ENCODE results near the gene ZEB2.

DNA sequence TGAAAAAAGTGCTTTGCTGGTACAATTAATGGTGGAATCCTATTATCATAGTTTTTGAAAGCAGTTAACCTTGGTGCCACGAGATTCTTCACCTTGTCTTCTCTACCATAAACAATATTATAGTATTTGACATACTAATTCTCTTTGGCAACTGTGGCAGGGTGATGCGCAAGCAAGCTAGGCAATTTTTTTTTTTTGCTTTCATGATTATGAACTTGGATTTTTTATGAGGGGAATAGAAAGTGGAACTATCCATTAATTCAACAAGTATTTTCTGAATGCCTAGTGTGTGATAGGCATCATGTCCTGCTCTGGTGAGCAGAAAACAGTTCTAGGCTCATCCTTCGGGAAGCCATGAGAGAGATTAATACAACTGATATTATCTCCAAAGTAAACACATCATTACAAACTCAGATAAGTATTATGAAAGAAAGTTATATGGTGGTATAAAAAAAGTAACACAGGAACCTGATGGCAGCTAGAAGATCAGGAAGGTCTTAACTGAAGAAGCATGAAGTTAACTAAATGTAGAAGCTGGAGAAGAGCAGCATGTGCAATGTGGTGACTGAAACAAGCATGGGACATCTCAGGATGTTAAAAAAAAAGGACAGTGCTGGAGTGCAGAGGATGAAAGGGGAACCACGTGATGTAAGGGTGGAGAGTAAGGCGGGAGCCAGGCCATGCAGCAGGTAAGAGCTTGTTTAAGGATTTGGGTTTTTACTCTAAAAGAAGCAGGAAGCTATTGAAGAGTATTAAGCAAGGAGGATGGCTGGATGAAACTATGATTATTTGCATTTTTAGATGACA is 113.7 kb downstream of the ZEB2 start:
- no peak for TF ChIP-seq SP1 (IDR thresholded peaks at IDR 0.05)
- TF ChIP-seq, protein P1, sequence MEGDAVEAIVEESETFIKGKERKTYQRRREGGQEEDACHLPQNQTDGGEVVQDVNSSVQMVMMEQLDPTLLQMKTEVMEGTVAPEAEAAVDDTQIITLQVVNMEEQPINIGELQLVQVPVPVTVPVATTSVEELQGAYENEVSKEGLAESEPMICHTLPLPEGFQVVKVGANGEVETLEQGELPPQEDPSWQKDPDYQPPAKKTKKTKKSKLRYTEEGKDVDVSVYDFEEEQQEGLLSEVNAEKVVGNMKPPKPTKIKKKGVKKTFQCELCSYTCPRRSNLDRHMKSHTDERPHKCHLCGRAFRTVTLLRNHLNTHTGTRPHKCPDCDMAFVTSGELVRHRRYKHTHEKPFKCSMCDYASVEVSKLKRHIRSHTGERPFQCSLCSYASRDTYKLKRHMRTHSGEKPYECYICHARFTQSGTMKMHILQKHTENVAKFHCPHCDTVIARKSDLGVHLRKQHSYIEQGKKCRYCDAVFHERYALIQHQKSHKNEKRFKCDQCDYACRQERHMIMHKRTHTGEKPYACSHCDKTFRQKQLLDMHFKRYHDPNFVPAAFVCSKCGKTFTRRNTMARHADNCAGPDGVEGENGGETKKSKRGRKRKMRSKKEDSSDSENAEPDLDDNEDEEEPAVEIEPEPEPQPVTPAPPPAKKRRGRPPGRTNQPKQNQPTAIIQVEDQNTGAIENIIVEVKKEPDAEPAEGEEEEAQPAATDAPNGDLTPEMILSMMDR (IDR thresholded peaks at IDR 0.05; ENCODE audit: low read depth, low read length, missing input control): no peak
- TF ChIP-seq TAF1 (conservative IDR thresholded peaks at IDR 0.05): no peak
- TF ChIP-seq, protein P2, sequence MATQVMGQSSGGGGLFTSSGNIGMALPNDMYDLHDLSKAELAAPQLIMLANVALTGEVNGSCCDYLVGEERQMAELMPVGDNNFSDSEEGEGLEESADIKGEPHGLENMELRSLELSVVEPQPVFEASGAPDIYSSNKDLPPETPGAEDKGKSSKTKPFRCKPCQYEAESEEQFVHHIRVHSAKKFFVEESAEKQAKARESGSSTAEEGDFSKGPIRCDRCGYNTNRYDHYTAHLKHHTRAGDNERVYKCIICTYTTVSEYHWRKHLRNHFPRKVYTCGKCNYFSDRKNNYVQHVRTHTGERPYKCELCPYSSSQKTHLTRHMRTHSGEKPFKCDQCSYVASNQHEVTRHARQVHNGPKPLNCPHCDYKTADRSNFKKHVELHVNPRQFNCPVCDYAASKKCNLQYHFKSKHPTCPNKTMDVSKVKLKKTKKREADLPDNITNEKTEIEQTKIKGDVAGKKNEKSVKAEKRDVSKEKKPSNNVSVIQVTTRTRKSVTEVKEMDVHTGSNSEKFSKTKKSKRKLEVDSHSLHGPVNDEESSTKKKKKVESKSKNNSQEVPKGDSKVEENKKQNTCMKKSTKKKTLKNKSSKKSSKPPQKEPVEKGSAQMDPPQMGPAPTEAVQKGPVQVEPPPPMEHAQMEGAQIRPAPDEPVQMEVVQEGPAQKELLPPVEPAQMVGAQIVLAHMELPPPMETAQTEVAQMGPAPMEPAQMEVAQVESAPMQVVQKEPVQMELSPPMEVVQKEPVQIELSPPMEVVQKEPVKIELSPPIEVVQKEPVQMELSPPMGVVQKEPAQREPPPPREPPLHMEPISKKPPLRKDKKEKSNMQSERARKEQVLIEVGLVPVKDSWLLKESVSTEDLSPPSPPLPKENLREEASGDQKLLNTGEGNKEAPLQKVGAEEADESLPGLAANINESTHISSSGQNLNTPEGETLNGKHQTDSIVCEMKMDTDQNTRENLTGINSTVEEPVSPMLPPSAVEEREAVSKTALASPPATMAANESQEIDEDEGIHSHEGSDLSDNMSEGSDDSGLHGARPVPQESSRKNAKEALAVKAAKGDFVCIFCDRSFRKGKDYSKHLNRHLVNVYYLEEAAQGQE (IDR thresholded peaks at IDR 0.05): no peak
- TF ChIP-seq RAD21 (IDR thresholded peaks at IDR 0.05): no peak
- no peak for TF ChIP-seq JUND (IDR thresholded peaks at IDR 0.05)
- TF ChIP-seq EGR1 (IDR thresholded peaks at IDR 0.05; ENCODE audit: low read depth in 2 of 2): no peak
- TF ChIP-seq RXRA (IDR thresholded peaks at IDR 0.05): no peak
- TF ChIP-seq YY1 (IDR thresholded peaks at IDR 0.05): no peak
- TF ChIP-seq HNF4G (IDR thresholded peaks at IDR 0.05): no peak
- TF ChIP-seq, protein P3, sequence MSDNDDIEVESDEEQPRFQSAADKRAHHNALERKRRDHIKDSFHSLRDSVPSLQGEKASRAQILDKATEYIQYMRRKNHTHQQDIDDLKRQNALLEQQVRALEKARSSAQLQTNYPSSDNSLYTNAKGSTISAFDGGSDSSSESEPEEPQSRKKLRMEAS (IDR thresholded peaks at IDR 0.05): no peak
- TF ChIP-seq GABPA (IDR thresholded peaks at IDR 0.05 in 1 of 2, conservative IDR thresholded peaks at IDR 0.05 in 1 of 2): no peak
- TF ChIP-seq, protein P4, sequence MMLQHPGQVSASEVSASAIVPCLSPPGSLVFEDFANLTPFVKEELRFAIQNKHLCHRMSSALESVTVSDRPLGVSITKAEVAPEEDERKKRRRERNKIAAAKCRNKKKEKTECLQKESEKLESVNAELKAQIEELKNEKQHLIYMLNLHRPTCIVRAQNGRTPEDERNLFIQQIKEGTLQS (IDR thresholded peaks at IDR 0.05): no peak
